Measurements from ENCODE around the gene LDLRAD3.
A peak's percentile ranks its signal among the peaks of the same experiment; 100 is the strongest.

LDLRAD3 gene

DNA sequence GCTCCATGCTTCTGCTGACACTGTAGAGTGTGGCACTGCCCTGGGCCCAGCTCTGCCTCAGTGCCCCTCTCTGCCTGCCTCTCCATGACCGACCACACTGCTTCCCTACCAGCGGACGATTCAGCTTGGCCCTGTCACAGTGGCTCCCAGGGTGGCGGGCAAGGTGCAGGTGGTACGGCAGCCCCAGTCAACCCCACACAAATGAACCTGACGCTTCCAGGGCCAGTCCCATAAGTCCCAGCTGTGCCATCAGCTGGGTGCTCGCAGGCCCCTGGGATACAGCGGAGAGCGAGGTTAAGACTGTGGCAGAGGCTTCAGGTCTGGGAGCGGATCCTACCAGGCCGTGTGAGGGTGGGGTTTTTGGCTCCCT is 134.8 kb downstream of the LDLRAD3 start:
- DNase-seq, result no peak

DNA sequence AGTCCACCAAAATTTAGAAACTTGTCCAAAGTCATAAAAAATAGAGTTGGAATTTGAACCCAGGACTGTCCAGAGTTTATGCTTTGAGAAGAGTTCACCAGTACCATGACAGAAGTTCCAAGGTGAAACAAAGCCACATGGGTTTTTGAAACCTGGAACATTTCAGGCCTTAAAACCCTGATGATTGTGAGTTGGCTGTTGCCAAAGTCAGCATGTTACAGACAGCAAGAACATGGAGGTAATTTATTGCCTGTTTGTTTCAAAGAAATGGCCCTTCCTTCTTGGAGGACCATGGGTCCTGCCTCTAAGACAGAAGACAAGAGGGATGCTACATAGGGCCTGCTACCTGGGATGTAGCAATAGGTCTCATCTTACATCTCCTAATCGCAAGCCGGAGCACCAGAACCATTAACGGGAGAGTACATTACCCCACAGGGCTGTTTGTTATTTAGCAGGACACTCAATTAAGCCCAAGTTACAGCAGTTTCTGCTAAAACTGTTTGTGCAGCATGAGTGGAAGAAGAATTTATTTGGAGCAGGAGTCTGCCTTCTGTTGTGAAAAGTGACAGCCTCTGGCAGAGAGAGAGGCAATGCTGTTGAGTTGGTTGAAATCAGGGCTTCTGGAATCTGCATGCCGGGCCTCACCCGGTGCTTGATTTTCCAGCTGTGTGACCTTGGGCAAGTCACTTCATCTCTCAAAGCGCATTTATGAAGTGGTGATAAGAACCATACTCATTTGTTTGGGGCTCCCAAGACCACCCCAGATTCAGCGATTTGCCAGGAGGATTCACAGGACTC is 136.2 kb downstream of the LDLRAD3 start:
- DNase-seq, result no peak

DNA sequence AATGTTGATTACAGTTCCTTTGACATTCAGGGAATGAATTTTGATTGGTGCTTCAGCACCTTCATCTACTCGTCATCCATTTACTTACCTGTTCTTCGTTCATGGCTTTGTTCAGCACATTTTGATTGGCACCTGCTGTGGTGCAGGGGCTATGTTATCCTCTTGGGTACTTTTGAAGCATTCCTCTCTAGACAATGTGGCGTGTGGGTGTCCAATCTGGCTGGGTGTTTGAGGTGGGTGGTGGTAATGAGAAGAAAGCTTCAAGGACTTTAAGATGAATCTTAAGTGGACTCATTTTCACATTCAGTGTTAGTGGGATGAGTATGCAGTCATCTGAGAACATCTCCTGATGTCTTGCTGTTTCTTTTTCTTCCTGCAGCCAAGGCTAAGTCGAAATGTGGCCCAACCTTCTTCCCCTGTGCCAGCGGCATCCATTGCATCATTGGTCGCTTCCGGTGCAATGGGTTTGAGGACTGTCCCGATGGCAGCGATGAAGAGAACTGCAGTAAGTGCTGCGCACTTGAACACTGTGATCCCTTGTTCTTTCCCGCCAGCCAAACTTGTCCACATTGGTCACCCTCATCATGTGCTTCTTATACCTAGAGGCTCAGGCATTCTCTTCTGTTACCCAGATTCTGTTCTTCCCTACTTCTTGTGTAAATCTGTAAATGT is 137.5 kb downstream of the LDLRAD3 start:
- DNase-seq, result no peak

DNA sequence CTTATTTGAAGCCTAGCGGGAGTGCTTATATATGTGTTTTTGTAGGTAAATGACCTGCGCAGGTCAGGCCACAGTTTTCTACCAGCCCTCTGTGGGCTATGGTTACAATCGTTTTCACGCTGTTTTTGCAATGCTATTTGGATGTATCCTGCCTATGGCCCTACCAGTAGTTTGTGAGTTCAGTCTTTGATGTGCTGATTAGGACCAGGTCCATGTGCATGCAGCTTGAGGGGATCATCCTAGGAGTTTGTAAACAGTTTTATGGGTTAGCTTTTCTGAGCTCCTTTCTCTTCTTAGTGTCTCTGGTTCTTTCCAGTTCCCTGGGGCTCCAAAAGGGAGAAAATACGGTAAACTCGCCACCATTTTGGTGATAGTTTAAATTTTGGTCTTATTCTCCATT is 142.5 kb downstream of the LDLRAD3 start:
- DNase-seq, result no peak

DNA sequence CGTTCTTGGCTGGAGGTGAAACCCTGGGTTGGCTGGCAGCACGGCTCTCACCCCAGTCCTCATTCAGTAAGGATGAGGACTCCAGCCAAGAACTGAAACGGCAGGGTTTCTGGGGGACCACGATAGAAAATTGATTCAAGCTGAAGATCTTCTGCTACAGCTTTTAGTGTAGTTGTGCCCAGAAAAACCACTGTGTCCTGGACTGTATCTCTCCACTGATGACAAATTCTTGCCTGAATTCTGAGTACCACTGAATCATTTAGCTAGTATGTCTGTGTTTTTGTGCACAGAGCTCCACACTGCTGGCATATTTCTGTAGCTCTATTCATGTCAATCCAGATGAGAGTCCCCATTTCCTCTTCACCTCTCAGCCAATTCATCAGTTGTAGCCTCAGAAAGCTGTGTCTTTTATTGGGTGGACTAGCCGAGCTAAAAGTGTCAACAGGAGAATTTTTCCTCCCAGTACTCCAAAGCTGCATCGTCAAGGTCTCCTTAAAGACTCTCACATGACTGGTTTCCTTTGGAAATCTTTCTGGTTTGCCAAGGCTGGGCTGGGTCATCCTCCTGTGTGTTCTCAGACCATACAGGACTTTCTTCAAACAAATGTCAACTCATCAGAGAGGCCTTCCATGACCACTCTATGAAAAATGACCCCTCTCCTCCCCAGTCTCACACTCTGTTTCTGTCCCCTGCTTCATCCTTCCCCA is 144.6 kb downstream of the LDLRAD3 start:
- DNase-seq, result peak; percentile 49

DNA sequence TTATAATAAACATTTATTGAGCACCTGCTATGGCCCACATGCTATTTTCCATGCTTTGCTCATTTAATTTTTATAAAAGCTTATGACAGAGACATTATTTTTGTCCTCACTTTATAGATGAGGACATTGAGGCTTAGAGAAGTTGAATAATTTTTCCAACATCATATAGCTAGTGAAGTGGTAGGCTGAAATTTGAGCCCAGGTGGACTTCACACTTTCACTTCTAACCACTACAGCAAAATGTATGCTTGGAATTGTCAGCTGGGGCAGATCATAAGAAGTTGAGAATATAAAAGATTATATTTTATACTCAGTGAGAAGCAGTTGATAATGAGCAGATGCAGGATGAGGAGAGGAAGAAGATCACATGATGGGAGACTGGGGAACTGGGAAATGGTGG is 146.1 kb downstream of the LDLRAD3 start:
- DNase-seq, result no peak

DNA sequence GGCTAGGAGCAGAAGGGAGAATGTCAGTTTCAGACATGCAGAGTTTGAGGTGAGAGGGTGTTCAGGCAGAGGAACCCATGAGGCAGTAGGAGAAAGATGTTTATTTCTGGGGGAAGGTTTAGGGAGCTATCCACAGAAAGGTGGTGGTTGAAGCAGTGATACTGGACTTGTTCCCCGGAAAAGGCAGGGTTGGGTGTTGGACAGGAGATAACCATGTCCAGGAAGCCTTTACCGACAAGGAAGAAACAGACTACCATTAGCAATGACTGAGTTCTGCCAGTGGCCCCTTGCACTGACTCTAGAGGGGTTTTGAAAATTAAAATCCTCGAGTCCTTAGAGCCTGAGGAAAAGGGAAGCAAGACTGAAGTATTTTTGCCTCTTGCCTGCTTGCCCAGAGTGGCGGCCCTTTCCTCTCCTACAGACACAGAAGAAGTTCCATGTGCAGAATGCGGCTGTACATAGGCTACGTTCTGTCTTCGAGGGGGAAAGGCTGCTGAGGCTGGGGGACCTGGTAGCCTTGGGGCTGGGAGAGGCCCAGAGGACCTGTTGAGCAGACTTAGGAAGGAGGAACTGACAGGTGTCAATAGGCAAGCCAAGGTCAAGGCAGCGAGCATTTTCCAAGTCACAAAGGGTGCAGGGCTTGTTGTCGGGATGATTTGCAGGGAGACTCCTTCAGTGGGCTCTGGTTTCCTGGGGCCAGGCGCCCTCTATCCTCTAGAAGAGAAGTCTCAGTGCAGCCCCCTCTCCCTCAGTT is 146.7 kb downstream of the LDLRAD3 start:
- DNase-seq, result no peak

DNA sequence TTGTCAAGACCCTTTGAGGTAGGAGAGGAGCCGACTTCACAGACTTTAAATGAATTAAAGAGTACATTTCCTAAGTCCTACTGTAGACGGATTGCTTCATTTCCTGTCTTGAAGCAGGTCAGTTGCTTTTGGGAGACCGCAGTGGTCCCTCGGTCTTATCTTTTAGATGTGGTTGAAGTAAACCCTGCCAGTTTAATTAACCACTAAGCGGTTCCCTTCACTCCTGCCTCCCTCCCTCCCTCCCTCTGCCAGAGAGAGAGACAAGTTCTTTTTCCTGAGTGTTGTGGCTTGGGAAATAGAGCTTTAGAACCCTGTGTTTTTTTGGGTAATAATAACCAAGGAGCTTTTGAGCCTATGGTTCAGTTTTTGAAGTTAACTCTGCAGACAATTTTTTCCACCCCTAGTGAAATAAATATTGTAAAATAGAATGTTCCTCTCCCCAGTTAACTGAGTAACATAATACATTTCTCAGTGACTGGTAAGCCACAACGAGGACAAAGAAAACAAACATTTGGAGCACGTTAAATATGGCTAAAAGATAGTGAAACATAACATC is 147.5 kb downstream of the LDLRAD3 start:
- DNase-seq, result peak; percentile 59

DNA sequence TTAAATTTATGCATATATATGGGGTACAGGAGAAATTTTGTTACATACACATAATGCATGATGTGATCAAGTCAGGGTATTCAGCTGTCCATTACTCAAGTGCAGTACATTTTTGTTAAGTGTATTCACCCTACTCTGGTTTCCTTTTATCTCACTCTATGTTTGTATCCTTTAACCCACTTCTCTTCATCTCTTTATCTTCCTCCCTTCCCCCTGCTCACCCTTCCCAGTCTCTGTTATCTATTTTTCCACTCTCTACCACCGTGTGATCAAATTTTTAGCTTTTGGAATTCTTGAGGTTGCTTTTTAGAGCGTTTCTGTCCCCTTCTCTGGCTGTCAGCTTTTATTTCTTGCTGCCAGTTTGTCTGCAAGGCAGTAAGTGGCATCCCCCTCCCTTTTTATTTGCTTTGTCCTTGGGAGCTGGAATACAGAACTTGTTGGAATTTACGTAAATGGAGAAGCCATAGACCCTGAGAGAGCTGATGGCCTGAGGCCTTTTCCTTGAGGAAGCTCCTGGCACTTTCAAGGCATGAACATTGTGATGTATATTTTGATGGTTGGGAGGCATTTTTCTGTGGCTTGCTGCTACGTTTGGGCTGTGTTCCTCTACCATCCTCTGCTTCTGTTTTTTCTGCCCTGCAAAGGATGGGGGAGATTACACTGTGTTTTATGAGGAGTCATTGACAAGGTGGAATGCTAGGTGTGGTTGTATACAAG is 148.6 kb downstream of the LDLRAD3 start:
- no peak for DNase-seq

DNA sequence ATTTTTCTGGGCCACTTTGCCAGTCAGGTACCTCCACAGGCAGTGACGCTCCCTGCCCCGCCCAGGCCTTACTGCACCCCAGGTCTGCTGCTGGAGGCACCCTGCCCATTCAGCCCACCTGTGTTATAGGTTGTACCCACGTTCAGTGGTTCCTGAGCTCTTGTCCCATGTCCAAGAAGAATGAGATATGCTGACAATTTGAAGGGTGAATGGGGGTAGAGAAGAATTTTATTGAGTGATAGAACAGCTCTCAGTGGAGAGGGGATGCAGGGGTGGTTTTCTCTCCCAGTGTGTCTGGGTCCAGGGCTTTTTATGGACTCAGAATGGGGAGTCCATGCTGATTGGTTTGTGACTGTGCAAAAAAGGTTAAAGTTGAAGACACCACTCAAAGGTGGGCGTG is 149.7 kb downstream of the LDLRAD3 start:
- no peak for DNase-seq

DNA sequence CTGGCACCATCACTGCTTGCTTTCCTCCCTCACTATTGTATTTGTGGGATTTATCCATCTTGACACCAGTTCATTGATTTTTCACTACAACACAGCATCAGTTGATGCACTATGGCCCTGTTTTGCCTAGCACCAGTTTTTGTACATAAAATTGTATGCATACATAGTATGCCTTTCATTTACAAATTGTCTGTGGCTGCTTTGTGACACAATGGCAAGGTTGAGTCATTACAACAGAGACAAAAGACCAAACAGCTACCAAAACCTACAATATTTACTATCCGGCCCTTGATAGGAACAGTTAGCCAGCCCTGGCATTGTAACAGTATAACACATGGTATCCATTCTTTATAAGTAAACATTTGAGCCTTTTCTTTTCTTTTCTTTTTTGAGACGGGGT is 150.3 kb downstream of the LDLRAD3 start:
- no peak for DNase-seq

DNA sequence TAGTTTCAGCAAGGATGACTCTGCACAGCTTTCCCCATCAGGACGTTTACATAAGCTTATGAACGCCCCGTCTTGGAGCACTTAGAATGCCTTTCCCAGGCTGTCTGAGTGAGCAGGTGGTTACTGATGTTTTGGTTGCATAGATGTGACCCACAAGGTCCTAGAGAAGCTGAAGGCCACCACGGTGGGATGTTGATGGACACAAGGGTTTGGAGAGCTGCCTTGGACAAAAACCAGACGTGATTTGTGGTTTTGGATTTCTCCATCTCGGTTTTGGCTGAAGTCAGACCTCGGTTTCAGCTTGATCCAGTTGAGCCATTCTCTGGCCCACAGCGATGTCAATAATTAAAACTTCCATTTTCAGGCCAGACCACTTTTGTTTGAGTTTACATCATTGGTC is 151.9 kb downstream of the LDLRAD3 start:
- DNase-seq, result no peak

DNA sequence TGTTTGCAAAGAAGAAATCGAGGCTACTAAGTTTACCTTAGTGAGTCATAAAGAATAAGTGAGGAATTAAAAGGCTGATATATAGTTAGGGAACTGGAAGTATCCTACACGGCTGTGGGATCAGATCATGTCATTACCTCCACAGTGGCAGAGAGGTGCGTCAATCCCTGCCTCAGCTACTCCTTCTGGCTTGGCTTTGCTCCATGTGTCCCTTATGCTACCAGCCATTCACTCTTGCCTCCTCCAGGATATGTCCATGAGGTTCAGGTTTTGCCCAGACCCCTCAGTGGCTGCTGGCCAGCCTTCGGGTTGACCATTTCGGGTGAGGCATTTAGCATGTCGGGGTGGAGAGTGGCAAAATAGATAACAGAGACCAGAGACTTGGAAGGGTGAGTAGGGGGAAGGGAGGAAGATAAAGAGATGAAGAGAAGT is 153.4 kb downstream of the LDLRAD3 start:
- DNase-seq, result no peak

DNA sequence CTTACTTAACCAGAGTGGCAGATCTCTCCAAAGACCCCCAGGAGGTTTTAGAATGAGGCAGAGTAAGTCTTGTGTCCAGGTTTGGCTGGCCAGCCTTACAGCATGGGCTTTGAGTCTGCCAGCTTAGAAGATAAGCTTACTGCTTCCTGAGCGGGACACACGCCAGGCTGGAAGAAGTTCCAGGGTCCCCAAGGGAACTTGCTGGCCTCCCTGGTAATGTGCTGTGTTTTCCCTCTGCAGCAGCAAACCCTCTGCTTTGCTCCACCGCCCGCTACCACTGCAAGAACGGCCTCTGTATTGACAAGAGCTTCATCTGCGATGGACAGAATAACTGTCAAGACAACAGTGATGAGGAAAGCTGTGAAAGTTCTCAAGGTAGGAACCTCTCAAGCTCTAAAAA is 154.2 kb downstream of the LDLRAD3 start:
- DNase-seq, result no peak

DNA sequence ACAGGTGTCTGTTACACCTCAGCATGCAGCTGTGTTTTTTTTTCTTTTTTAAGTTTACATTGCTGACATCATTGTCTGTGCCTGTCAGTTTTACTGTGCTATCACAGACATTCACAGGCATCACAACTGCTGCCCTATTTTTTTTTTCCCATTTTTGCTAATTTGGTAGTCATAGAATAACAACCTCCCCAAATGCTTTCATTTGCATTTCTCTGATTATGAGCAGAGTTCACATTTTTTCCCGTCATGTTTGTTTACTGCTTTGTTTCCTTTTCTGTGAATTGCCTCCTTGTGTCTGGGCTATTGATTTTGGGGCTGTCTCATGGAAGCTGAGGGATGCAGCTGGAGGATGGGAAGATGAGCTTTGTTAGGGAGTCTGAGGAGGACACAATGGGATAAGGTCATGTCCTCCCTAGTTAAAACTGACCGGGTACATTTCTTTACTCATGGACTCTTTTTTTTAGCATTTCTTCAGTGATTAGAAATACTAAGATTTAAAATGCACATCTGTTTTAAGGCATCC is 155.1 kb downstream of the LDLRAD3 start:
- DNase-seq, result no peak

DNA sequence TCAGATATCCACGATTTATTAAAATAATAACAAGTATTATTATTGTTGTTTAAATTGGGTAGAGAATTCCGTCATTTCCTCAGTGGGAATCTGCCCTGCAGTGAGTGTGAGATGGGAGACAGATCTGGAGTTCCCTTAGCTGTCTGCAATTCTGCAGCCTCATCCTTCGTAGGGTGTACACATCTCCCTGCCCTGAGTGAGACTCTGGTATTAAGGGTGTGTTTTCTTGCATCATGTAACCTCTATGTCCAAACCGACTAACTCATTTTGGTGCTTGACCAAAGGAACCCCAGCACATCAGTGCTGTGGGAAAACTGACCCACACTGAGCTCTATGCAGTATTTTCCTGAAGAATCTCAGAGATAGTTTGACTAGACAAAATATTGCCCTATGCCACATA is 157.6 kb downstream of the LDLRAD3 start:
- no peak for DNase-seq

DNA sequence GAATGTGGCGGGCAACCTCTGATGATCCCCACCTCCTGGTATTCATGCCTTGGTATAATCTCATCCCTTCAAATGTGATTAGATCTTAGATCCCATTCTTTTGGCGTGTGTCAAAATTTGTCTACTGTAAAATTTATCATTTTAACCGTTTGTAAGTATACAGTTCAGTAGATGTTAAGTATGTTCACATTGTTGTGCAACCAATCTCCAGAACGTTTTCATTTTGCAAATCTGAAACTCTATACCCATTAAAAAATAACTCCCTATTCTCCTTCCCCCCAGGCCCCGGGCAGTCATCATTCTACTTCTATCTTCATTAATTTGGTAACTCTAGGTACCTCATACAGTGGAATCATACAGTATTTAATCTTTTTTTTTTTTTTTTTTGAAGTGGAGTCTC is 159.0 kb downstream of the LDLRAD3 start:
- DNase-seq, result no peak

DNA sequence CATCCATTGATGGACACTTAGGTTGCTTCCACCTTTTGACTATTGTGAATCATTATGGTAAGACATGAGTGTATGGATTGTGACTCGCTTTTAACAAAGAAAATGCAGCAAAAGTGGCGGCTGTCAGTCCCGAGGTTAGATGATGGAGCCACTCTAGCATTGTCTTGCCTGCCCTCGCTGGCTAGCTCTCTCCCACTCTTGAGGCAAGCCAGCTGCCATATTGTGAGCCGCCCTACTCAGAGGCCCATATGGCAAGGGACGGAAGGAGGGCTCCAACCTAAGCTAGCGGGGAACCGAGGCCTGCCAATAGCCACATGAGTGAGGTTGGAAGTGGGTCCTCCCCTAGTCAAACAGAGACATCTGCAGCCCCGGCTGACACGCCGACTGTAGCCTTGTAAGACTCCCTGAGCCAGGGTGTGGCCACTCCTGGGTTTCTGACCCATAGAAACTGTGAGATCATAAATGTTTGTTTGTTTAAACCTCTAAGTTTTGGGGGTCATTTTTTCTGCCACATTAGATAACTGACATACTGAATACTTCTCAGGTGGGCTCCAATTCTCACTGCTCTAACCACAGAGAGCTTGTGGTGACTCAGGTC is 160.2 kb downstream of the LDLRAD3 start:
- no peak for DNase-seq

DNA sequence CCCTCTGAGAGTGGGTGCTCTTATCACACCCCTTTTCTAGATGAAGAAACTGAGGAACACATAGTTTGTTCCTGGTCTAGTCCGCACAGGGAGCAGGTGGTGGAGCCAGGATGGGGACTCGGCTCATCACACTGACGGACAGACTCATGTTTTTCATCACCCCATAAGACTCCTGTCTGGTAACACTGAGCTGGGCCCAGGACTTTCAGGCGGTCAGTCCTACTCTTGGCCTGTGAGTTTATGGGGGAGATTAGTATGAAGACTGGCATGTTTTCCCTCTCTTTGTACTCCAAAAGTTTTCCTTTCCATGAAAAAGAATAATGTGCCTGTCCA is 160.8 kb downstream of the LDLRAD3 start:
- DNase-seq, result no peak

DNA sequence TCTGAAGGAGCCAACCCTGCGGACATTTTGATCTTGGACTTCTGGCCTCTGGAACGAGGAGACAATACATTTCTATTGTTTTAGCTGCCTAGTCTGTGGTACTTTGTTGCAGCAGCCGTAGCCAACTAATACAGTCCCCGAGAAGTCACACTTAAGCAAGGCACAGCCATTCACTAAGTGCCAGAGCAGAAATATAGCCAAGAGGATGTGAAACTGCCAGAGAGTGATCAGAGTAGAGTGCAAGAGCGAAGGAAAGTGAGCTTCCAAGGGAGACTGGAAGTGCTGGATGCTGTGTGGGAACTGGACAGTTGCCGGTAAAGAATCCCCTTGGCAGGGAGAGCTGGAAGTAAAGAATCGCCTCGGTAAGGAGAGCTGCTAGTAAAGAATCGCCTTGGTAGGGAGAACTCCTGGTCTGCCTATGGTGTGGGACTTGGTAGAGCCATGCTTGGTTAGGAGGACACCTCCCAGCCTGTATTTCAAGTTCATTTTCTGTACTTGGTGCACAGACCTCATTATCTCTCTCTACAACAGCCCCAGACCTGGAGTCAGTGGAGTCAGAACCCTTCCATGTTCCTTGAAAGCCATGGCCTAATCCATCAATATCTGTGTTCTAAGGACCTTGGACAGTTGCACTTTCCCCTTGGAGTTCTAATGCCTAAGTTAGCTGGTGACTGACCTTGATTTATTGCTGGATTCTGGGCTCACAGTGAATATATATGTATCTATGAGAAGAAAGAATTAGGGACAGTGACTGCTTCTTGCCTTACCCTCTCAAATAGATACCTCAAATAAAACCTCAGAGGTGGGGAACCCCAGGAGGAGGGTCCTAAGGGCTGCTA is 162.1 kb downstream of the LDLRAD3 start:
- no peak for DNase-seq

DNA sequence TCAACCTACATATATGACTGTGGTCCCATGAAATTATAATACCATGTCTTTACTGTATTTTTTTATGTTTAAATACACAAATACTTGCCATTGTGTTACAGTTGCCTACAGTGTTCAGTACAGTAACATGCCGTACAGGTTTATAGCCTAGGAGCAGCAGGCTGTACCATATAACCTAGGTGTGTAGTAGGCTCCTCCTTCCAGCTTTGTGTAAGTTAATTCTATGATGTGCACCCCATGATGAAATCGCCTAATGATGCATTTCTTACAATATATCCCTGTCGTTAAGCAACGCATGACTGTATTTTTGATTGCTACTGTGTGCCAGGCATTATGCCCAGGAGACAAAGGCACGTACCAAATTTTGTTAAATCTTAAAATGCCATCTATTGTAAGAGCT is 163.7 kb downstream of the LDLRAD3 start:
- DNase-seq, result no peak
